ENCODE data around the gene SLC26A5.
"Not testable (repeated sequence)": the region's sequence is repeated elsewhere in the genome, so short reads cannot be mapped to it uniquely, and the experiment has no call there.

Gene SLC26A5

GRCh38 chr7:103446049-103446520, at the start of gene SLC26A5:
Gene SLC26A5 (minus strand): TSS chr7:103446207. CDS start chr7:103421514, 24,693 bp downstream.
- no peak for TF ChIP-seq CTCF (conservative IDR thresholded peaks at IDR 0.05; ENCODE audit: control insufficient read depth, insufficient read depth, low read depth, low read length)
- no peak for DNase-seq (ENCODE audit: low read depth)
- H3K4me3 ChIP-seq (ENCODE audit: control insufficient read depth, low read depth, low read length): peak within 1 kb of the TSS; percentile 32

- H3K4me3 ChIP-seq (ENCODE audit: control insufficient read depth, low read depth, low read length): no peak overlapping the region
- TF ChIP-seq CTCF (conservative IDR thresholded peaks at IDR 0.05; ENCODE audit: control insufficient read depth, insufficient read depth, low read depth, low read length): no peak
- DNase-seq (ENCODE audit: low read depth): no peak
Measured at GRCh38 chr7:103487419-103487818, 41.4 kb upstream of the SLC26A5 start.

GRCh38 chr7:103486873-103487272, 40.9 kb upstream of the SLC26A5 start:
- H3K4me3 ChIP-seq (ENCODE audit: control insufficient read depth, low read depth, low read length); DNase-seq (ENCODE audit: low read depth): not testable (repeated sequence)

GRCh38 chr7:103480771-103481170, 34.8 kb upstream of the SLC26A5 start:
- DNase-seq (ENCODE audit: low read depth): no peak

GRCh38 chr7:103474956-103475355, 28.9 kb upstream of the SLC26A5 start:
- no peak for TF ChIP-seq CTCF (conservative IDR thresholded peaks at IDR 0.05; ENCODE audit: control insufficient read depth, insufficient read depth, low read depth, low read length)
- H3K4me3 ChIP-seq (ENCODE audit: control insufficient read depth, low read depth, low read length): no peak overlapping the region
- no peak for DNase-seq (ENCODE audit: low read depth)

More at GRCh38 chr7:103480771-103481170, 34.8 kb upstream of the SLC26A5 start:
- TF ChIP-seq CTCF (conservative IDR thresholded peaks at IDR 0.05; ENCODE audit: control insufficient read depth, insufficient read depth, low read depth, low read length): no peak
- H3K4me3 ChIP-seq (ENCODE audit: control insufficient read depth, low read depth, low read length): no peak overlapping the region

GRCh38 chr7:103469095-103469948, 23.3 kb upstream of the SLC26A5 start:
- no peak overlapping the region for H3K4me3 ChIP-seq (ENCODE audit: control insufficient read depth, low read depth, low read length)
- TF ChIP-seq CTCF (conservative IDR thresholded peaks at IDR 0.05; ENCODE audit: control insufficient read depth, insufficient read depth, low read depth, low read length): no peak
- DNase-seq (ENCODE audit: low read depth): no peak

GRCh38 chr7:103466814-103467213, 20.8 kb upstream of the SLC26A5 start:
- no peak overlapping the region for H3K4me3 ChIP-seq (ENCODE audit: control insufficient read depth, low read depth, low read length)
- DNase-seq (ENCODE audit: low read depth): no peak
- TF ChIP-seq CTCF (conservative IDR thresholded peaks at IDR 0.05; ENCODE audit: control insufficient read depth, insufficient read depth, low read depth, low read length): no peak

All from fibroblast of mammary gland (primary cell).